ENCODE measurements around the gene GUK1.
"Not testable (repeated sequence)": the region's sequence is repeated elsewhere in the genome, so short reads cannot be mapped to it uniquely, and the experiment has no call there.

The GUK1 gene

GRCh38 chr1:228176461-228177182 is 36.5 kb downstream of the GUK1 start:
- DNase-seq (ENCODE audit: low read depth in 2 of 2) = no peak

DNA sequence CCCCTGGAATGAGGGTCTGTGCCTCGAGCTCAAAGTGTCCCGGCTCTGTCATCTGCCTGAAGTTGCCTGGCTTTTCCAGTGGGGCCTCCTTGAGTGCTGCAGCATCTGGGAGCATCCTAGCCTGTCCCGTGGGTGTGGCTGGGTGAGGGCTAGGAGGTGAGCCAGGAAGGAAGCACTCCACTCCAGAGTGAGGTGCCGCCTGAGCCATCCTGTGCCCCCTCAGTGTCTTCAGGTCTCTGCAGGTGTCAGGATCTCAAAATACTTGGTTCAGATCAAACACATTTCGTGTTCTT is 37.0 kb downstream of the GUK1 start:
- DNase-seq (ENCODE audit: low read depth in 2 of 2) = no peak

DNA sequence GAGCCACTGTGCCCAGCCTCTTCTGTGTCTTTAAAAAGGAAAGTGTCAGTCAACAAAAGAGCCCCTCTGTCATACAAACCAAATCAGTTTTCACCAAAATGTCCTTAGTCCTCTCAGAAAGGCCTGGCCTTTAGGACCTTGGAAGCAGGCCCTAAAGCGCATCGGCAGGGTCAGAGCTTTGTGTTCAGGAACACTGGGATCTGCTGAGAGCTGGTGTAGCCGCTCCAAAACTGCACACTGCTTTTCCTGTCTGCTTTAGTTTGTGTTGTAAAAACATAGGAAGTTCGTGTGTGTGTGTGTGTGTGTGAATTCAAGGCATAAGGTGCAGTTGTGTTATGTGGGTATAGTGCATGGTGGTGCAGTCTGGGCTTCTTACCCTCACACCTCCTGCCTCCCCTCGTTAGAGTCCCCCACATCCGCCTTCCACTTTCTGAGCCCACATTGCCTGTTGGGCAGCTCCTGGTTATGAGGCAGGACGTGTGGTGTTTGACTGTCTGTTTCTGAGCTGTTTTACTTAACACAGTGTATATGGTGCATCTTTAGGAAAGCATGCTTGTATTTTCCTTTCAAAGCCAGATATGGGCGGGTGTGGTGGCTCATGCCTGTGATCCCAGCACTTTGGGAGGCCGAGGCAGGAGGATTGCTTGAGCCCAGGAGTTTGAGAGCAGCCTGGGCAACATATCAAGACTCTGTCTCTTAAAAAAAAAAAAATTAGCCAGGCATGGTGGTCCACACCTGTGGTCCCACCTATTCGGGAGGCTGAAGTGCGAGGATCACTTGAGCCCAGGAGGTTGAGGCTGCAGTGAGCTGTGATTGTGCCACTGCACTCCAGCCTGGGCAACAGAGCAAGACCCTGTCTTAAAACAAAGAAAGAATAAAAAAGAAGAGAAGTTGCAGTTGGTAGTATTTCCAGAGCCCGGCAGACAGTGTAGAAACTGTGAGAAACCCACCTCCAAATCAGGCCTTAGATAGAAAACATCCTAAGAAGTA is 37.9 kb downstream of the GUK1 start:
- no peak for DNase-seq (ENCODE audit: low read depth in 2 of 2)

- DNase-seq (ENCODE audit: low read depth in 2 of 2) = no peak
These were observed 38.9 kb downstream of the GUK1 start for GRCh38 chr1:228178737-228179684.

DNA sequence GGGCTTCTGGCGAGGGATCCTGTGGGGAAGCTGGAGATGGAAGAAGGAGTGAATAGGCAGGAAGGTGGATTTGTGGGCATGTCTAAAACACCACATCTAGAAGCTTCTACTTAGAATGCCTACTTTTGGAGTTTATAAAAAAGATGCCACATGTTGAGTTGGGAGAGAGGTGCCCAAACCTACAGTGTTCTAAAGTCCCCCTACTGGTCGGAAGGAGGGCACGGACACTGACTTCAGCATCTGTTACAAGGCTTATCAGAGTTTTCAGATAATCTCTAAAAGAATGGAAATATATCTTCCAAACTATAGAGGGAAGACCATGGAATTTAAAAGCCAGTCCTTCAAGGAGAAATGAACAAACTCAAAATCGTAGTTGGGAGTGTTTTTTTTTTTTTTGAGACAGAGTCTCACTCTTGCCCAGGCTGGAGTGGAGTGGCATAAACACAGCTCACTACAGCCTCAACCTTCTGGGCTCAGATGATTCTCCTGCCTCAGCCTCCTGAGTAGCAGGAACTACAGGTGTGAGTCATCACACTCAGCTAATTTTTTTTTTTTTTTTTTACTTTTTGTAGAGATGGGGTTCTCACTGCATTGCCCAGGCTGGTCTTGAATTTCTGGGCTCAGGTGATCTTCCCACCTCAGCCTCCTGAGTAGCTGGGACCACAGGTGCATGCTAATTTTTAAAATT is 40.3 kb downstream of the GUK1 start:
- no peak for DNase-seq (ENCODE audit: low read depth in 2 of 2)

DNA sequence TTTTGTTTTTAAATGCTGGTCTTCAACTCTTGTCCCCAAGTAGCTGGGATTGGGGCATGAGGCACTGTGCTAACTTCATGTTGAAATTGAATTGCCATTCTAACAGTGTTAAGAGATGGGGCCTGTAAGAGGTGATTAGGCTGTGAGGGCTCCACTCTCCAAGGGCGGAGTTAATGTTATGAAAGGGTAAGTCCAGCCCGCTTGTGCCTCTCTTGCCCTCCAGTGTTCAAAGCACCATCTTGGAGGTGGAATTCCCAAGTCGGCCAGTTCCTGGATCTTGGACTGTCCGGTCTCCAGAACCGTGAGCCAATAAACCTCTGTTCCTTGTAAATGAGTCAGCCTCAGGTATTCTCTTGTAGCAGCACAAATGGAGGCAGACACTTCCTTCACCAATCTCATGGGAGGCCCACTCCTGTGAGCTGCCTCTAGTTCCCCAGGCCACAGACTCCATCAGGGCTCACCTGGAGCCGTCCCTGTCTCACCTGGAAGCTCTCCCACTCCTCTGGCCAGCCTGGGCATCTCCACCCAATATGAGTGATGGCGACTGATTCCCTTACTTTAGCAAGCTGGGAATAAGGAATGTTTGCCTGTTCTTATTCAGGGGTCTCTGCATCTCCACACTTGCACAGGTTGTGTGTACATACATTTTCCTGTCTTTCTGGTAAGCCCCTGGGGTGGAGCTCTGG is 41.0 kb downstream of the GUK1 start:
- no peak for DNase-seq (ENCODE audit: low read depth in 2 of 2)

DNA sequence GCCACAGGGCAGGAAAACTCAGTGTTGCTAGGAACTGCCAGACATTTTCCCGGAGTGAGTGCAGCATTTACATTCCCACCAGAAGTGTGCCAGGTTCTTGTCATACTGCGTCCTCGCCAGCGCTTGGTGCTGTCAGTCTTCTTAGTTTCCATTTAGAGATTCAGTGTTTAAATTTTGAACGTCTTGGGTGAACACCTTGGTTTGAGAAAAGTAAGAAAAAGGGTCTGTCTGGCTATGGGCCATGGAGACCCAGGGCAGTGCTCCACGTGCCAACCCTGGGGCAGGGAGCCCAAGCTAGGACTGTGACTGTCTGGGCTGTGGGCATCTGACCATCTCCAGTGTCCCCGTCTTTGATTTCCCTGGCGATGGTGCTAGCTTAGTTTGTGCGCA is 41.6 kb downstream of the GUK1 start:
- DNase-seq (ENCODE audit: low read depth in 2 of 2) = no peak

GRCh38 chr1:228182296-228183030 is 42.4 kb downstream of the GUK1 start:
- DNase-seq (ENCODE audit: low read depth in 2 of 2) = no peak

- no peak for DNase-seq (ENCODE audit: low read depth in 2 of 2)
These were observed 44.1 kb downstream of the GUK1 start for GRCh38 chr1:228184152-228184551.

DNA sequence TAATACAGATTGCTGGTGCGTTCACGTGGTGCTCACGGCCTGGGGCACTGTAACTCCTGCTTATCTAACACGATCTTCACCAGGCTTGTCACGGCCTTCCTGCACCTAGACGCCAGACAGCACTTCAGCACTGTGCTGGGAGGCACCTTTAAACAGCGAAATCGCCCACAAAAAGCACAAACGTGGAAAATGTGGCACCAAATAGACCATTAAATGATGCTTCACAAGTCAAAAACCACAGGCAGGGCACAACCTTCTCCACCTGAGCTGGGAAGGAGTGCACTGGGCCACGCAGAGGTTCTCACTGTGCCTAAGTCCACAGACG is 45.5 kb downstream of the GUK1 start:
- DNase-seq (ENCODE audit: low read depth in 2 of 2) = no peak

GRCh38 chr1:228188249-228188648 is 48.2 kb downstream of the GUK1 start:
- DNase-seq (ENCODE audit: low read depth in 2 of 2) = not testable (repeated sequence)

GRCh38 chr1:228190182-228190581 is 50.1 kb downstream of the GUK1 start:
- no peak for DNase-seq (ENCODE audit: low read depth in 2 of 2)

GRCh38 chr1:228190778-228191177 is 50.7 kb downstream of the GUK1 start:
- no peak for DNase-seq (ENCODE audit: low read depth in 2 of 2)

GRCh38 chr1:228194436-228194835 is 54.4 kb downstream of the GUK1 start:
- no peak for DNase-seq (ENCODE audit: low read depth in 2 of 2)

GRCh38 chr1:228194921-228195812 is 55.1 kb downstream of the GUK1 start:
- no peak for DNase-seq (ENCODE audit: low read depth in 2 of 2)

GRCh38 chr1:228197555-228198147 is 57.6 kb downstream of the GUK1 start:
- DNase-seq (ENCODE audit: low read depth in 2 of 2) = no peak

Data from fibroblast of skin of left quadriceps (primary cell).